H54 (cell line): ENCODE data around the gene KRTAP19-5.

Experiments
- DNase-seq: peaks from one replicate; pipeline ENCODE4 v3.0.0; 2011; ENCODE audit warnings: low spot score, mixed read lengths; ENCODE audit not compliant: insufficient read length
- FAIRE-seq: peaks from 3 replicates; lab custom pipeline; 2011; peaks lifted over from hg19 to GRCh38; lab: Jason Lieb, UNC
- POLR2A ChIP-seq: IDR thresholded peaks from 2 replicates; pipeline ENCODE4 v1.6.1; 2011; ENCODE audit warnings: low read depth, mild to moderate bottlenecking, low read length

KRTAP19-5 gene

GRCh38 chr21:30463713-30464112 lies 38.2 kb downstream of the KRTAP19-5 start:
- no peak for DNase-seq
- TF ChIP-seq POLR2A: no peak
- peak; percentile 77 for FAIRE-seq
